Suppressor macrophage treated with lipopolysaccharide for 1 hour (primary cell): ENCODE data around the gene PADI2.

Source experiments
- DNase-seq, 3 donors: peaks; one replicate each; pipeline ENCODE4 v3.0.0-alpha.2; 2020 to 2022

PADI2 gene

GRCh38 chr1:17119076-17119772 is at the start of gene PADI2:
TSS of gene PADI2 (minus strand) at chr1:17119451. CDS start at chr1:17119371, 80 bp downstream.
- DNase-seq, result peak; percentile 81 to 94 (median 89)

- no peak for DNase-seq
Observed at GRCh38 chr1:17168091-17168876, 49.0 kb upstream of the PADI2 start.

GRCh38 chr1:17167786-17168090 is 48.5 kb upstream of the PADI2 start:
- DNase-seq, result no peak

- DNase-seq, result no peak
Observed at GRCh38 chr1:17167041-17167785, 48.0 kb upstream of the PADI2 start.

- DNase-seq, result no peak
Observed at GRCh38 chr1:17165823-17166222, 46.6 kb upstream of the PADI2 start.

- no peak for DNase-seq
Observed at GRCh38 chr1:17163789-17164666, 44.8 kb upstream of the PADI2 start.

GRCh38 chr1:17163371-17163770 is 44.1 kb upstream of the PADI2 start:
- DNase-seq, result no peak

GRCh38 chr1:17162941-17163340 is 43.7 kb upstream of the PADI2 start:
- DNase-seq, result no peak

GRCh38 chr1:17161926-17162800 is 42.9 kb upstream of the PADI2 start:
- DNase-seq, result no peak

- DNase-seq, result peak; percentile 48 to 60 (median 51)
Observed at GRCh38 chr1:17161137-17161740, 42.0 kb upstream of the PADI2 start.

- DNase-seq, result no peak
Observed at GRCh38 chr1:17158961-17159360, 39.7 kb upstream of the PADI2 start.

- no peak for DNase-seq
Observed at GRCh38 chr1:17156108-17156507, 36.9 kb upstream of the PADI2 start.

- no peak for DNase-seq
Observed at GRCh38 chr1:17155257-17155920, 36.1 kb upstream of the PADI2 start.

- no peak for DNase-seq
Observed at GRCh38 chr1:17149771-17150170, 30.5 kb upstream of the PADI2 start.

- DNase-seq, result no peak
Observed at GRCh38 chr1:17148950-17149608, 29.8 kb upstream of the PADI2 start.

- DNase-seq, result no peak
Observed at GRCh38 chr1:17145648-17146047, 26.4 kb upstream of the PADI2 start.

- DNase-seq, result no peak
Observed at GRCh38 chr1:17143760-17144159, 24.5 kb upstream of the PADI2 start.

- peak; percentile 82 to 93 (median 93) for DNase-seq
Observed at GRCh38 chr1:17141441-17142197, 22.4 kb upstream of the PADI2 start.

GRCh38 chr1:17140279-17140678 is 21.0 kb upstream of the PADI2 start:
- peak; percentile 36 to 43 (median 38) for DNase-seq
